HG02973 (cell line): ENCODE results near the gene TOR1A.
"Not testable (repeated sequence)": the region's sequence is repeated elsewhere in the genome, so short reads cannot be mapped to it uniquely, and the experiment has no call there.

ENCODE experiments used
- ATAC-seq: cut with Tn5 transposase; IDR thresholded peaks from one replicate; pipeline ENCODE4 v1.9.1; 2021; ENCODE audit warnings: moderate library complexity; ENCODE audit not compliant: unreplicated experiment

TOR1A gene

GRCh38 chr9:129783516-129784361 is 40.2 kb downstream of the TOR1A start:
- no peak for ATAC-seq

GRCh38 chr9:129781981-129782380 is 42.0 kb downstream of the TOR1A start:
- no peak for ATAC-seq

- no peak for ATAC-seq
Measured at GRCh38 chr9:129781131-129781530, 42.8 kb downstream of the TOR1A start.

GRCh38 chr9:129779560-129780190 is 44.3 kb downstream of the TOR1A start:
- no peak for ATAC-seq

GRCh38 chr9:129778469-129778868 is 45.5 kb downstream of the TOR1A start:
- ATAC-seq: no peak

- no peak for ATAC-seq
Measured at GRCh38 chr9:129777769-129778130, 46.2 kb downstream of the TOR1A start.

- no peak for ATAC-seq
Measured at GRCh38 chr9:129776938-129777768, 46.8 kb downstream of the TOR1A start.

GRCh38 chr9:129776566-129776937 is 47.4 kb downstream of the TOR1A start:
- ATAC-seq: no peak

- ATAC-seq: not testable (repeated sequence)
Measured at GRCh38 chr9:129776096-129776495, 47.8 kb downstream of the TOR1A start.

GRCh38 chr9:129775448-129775798 is 48.5 kb downstream of the TOR1A start:
- no peak for ATAC-seq

GRCh38 chr9:129774791-129775447 is 49.0 kb downstream of the TOR1A start:
- ATAC-seq: no peak

- ATAC-seq: no peak
Measured at GRCh38 chr9:129773262-129774048, 50.5 kb downstream of the TOR1A start.

GRCh38 chr9:129770741-129771140 is 53.2 kb downstream of the TOR1A start:
- no peak for ATAC-seq

GRCh38 chr9:129769669-129770068 is 54.3 kb downstream of the TOR1A start:
- no peak for ATAC-seq

- ATAC-seq: no peak
Measured at GRCh38 chr9:129768486-129768885, 55.5 kb downstream of the TOR1A start.

- ATAC-seq: no peak
Measured at GRCh38 chr9:129765764-129766317, 58.1 kb downstream of the TOR1A start.

GRCh38 chr9:129762985-129763926 is 60.7 kb downstream of the TOR1A start:
- ATAC-seq: no peak
